K562 (cell line): ENCODE data around the gene ATP1A3. TPM values are rescaled to one million over a fixed set of nuclear protein-coding genes. Genes with fewer than 3 reads are reported as not detected.

ENCODE experiments used
- CEBPB ChIP-seq: fragments of 450-650 bp; IDR thresholded peaks from 2 replicates; pipeline ENCODE4 v1.6.1; 2016; ENCODE audit warnings: missing genetic modification characterization, missing compliant biosample characterization
- CXXC5 ChIP-seq: fragments of 250-450 bp; sonication (Bioruptor Pico); IDR thresholded peaks from 2 replicates; pipeline ENCODE4 v1.8.0; 2022; ENCODE audit warnings: inconsistent platforms, mild to moderate bottlenecking, moderate library complexity
- DDX20 ChIP-seq: fragments of 450-650 bp; IDR thresholded peaks from 2 replicates; pipeline ENCODE4 v1.6.1; 2016; ENCODE audit warnings: missing genetic modification characterization, low read depth, mild to moderate bottlenecking, missing compliant biosample characterization, moderate library complexity
- KAT7 ChIP-seq: sonication (generic); formaldehyde crosslinking; IDR thresholded peaks from 2 replicates; pipeline ENCODE4 v1.8.0; 2022; ENCODE audit warnings: missing genetic modification reagents, mild to moderate bottlenecking, borderline replicate concordance
- NCOR1 ChIP-seq: fragments of 450-650 bp; IDR thresholded peaks from 2 replicates; pipeline ENCODE4 v1.6.1; 2016; ENCODE audit warnings: mild to moderate bottlenecking, moderate library complexity
- PKNOX1 ChIP-seq: fragments of 450-650 bp; IDR thresholded peaks from 2 replicates; pipeline ENCODE4 v1.6.1; 2016
- POLR2G ChIP-seq: fragments of 200-400 bp; formaldehyde crosslinking; IDR thresholded peaks from 2 replicates; pipeline ENCODE4 v1.6.1; 2017; ENCODE audit warnings: low read depth, mild to moderate bottlenecking, antibody characterized with exemption, low read length, moderate library complexity
- RFX1 ChIP-seq: fragments of 450-650 bp; IDR thresholded peaks from 2 replicates; pipeline ENCODE4 v1.6.1; 2016; ENCODE audit warnings: mild to moderate bottlenecking, moderate library complexity
- SMARCE1 ChIP-seq: fragments of 450-650 bp; IDR thresholded peaks from 2 replicates; pipeline ENCODE4 v1.7.1; 2016; ENCODE audit warnings: mild to moderate bottlenecking
- UBTF ChIP-seq, 2 experiments: IDR thresholded peaks; 2 replicates each; pipeline ENCODE4 v1.6.1; 2012; ENCODE audit warnings: improper control_type of control experiment in 2 of 2, low read depth in 2 of 2, low read length in 2 of 2, borderline replicate concordance in 1 of 2
- ZBTB49 ChIP-seq: sonication (generic); formaldehyde crosslinking; IDR thresholded peaks from 2 replicates; pipeline ENCODE4 v1.8.0; 2022; ENCODE audit warnings: missing genetic modification reagents, mild to moderate bottlenecking, borderline replicate concordance
- ZNF12 ChIP-seq: sonication (generic); formaldehyde crosslinking; IDR thresholded peaks from 2 replicates; pipeline ENCODE4 v1.4.0; 2020; ENCODE audit warnings: mild to moderate bottlenecking, missing genetic modification reagents
- ZNF133 ChIP-seq: fragments of 250-450 bp; sonication (Bioruptor Pico); IDR thresholded peaks from 2 replicates; pipeline ENCODE4 v1.4.0; 2020; ENCODE audit warnings: mild to moderate bottlenecking
- ZNF146 ChIP-seq: IDR thresholded peaks from one replicate; pipeline ENCODE4 v1.6.1; 2018; ENCODE audit warnings: missing compliant biosample characterization; ENCODE audit not compliant: unreplicated experiment
- ZNF224 ChIP-seq: sonication (generic); formaldehyde crosslinking; IDR thresholded peaks from 2 replicates; pipeline ENCODE4 v1.8.0; 2022; ENCODE audit warnings: mild to moderate bottlenecking, missing genetic modification reagents
- ZNF79 ChIP-seq: fragments of 250-450 bp; sonication (Bioruptor Pico); IDR thresholded peaks from 2 replicates; pipeline ENCODE4 v1.4.0; 2020; ENCODE audit warnings: low read depth, mild to moderate bottlenecking, moderate library complexity
- polyA plus RNA-seq, 8 experiments: library from polyadenylated mRNA; depleted of rRNA in 4 of 8; stranded (reverse) in 5 of 8; unstranded in 3 of 8; fragments of >200 nt; fragmentation: Nextera tagmentation in 2 of 8; fragmentation: Illumina TruSeq in 1 of 8; extraction: Ambion mirVana in 2 of 8; extraction: Trizol in 1 of 8; gene quantifications; 2 replicates each; pipeline versions ENCODE4 v1.2.1 to v1.2.3, GENCODE V29; 2011 to 2014; ENCODE audit warnings: inconsistent platforms in 1 of 8, missing spikeins in 1 of 8
- total RNA-seq, 7 experiments: library from RNA; depleted of rRNA in 6 of 7; stranded (reverse); fragments of >200 nt in 6 of 7; fragmentation: Illumina TruSeq in 2 of 7; extraction: Trizol in 2 of 7; gene quantifications; 2 replicates each; pipeline versions ENCODE4 v1.2.1 to v1.2.3, GENCODE V29; 2011 to 2021; ENCODE audit warnings: low replicate concordance in 1 of 7
- TF ChIP-seq, protein P1 (sequence below): sonication (generic); IDR thresholded peaks from 2 replicates; pipeline ENCODE4 v1.6.1; 2016
- TF ChIP-seq, protein P2 (sequence below): fragments of 450-650 bp; formaldehyde crosslinking; IDR thresholded peaks from 2 replicates; pipeline ENCODE4 v1.4.0; 2020; ENCODE audit warnings: mild to moderate bottlenecking
- TF ChIP-seq, protein P3 (sequence below): fragments of 450-650 bp; IDR thresholded peaks from 2 replicates; pipeline ENCODE4 v1.6.1; 2014; ENCODE audit warnings: low read depth, mild to moderate bottlenecking, moderate library complexity, borderline replicate concordance

ATP1A3 gene
- total and polyA plus RNA-seq, 9 of the 15 experiments (the other 6 are each of a cell fraction or from before 2014, with no cell fraction given), result 0.03 to 1.0 (median 0.17) TPM; not detected in 3

GRCh38 chr19:41958367-41959055, 35.5 kb downstream of the ATP1A3 start (continued):
- TF ChIP-seq UBTF (IDR thresholded peaks at IDR 0.05; ENCODE audit: borderline replicate concordance in 1 of 2, low read depth in 2 of 2, low read length in 2 of 2) (no peak), CXXC5 (CRISPR knock-in tag) (no peak), ZNF146 (CRISPR knock-in tag) (no peak), RFX1 (no peak), POLR2G (peak; percentile 71), SMARCE1 (no peak), ZNF79 (no peak), ZNF133 (CRISPR knock-in tag) (no peak), ZNF12 (CRISPR knock-in tag) (no peak), NCOR1 (no peak), ZNF224 (CRISPR knock-in tag) (no peak), PKNOX1 (no peak), DDX20 (tag) (no peak), ZBTB49 (CRISPR knock-in tag) (no peak), CEBPB (tag) (no peak), KAT7 (CRISPR knock-in tag) (0 out of 2 replicates have a peak, but pooled peaks have one; percentile 12)
- TF ChIP-seq, protein P1, sequence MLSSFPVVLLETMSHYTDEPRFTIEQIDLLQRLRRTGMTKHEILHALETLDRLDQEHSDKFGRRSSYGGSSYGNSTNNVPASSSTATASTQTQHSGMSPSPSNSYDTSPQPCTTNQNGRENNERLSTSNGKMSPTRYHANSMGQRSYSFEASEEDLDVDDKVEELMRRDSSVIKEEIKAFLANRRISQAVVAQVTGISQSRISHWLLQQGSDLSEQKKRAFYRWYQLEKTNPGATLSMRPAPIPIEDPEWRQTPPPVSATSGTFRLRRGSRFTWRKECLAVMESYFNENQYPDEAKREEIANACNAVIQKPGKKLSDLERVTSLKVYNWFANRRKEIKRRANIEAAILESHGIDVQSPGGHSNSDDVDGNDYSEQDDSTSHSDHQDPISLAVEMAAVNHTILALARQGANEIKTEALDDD, result no peak
- TF ChIP-seq, protein P2, sequence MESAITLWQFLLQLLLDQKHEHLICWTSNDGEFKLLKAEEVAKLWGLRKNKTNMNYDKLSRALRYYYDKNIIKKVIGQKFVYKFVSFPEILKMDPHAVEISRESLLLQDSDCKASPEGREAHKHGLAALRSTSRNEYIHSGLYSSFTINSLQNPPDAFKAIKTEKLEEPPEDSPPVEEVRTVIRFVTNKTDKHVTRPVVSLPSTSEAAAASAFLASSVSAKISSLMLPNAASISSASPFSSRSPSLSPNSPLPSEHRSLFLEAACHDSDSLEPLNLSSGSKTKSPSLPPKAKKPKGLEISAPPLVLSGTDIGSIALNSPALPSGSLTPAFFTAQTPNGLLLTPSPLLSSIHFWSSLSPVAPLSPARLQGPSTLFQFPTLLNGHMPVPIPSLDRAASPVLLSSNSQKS (CRISPR knock-in tag), result no peak
- TF ChIP-seq, protein P3, sequence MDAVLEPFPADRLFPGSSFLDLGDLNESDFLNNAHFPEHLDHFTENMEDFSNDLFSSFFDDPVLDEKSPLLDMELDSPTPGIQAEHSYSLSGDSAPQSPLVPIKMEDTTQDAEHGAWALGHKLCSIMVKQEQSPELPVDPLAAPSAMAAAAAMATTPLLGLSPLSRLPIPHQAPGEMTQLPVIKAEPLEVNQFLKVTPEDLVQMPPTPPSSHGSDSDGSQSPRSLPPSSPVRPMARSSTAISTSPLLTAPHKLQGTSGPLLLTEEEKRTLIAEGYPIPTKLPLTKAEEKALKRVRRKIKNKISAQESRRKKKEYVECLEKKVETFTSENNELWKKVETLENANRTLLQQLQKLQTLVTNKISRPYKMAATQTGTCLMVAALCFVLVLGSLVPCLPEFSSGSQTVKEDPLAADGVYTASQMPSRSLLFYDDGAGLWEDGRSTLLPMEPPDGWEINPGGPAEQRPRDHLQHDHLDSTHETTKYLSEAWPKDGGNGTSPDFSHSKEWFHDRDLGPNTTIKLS, result no peak
